OCI-LY7 (cell line): ENCODE results near the gene CWC27. TPM values are rescaled to one million over a fixed set of nuclear protein-coding genes. Genes with fewer than 3 reads are reported as not detected.

Experiments
- BruUV-seq: library from RNA; stranded (reverse); fragments of 400-500 nt; replicated peaks from 2 replicates; lab custom pipeline; 2021; lab: Mats Ljungman, UMichigan
- CTCF ChIA-PET: fragments of 300-600 bp; sonication (Branson Sonifier 250); formaldehyde crosslinking; loops from one replicate; lab custom pipeline; 2022; ENCODE audit warnings: antibody characterized with exemption; ENCODE audit not compliant: unreplicated experiment; lab: Charles Lee
- POLR2A ChIA-PET: fragments of 300-600 bp; sonication (Branson Sonifier 250); formaldehyde crosslinking; loops from one replicate; lab custom pipeline; 2022; ENCODE audit warnings: antibody characterized with exemption; lab: Charles Lee
- DNase-seq: peaks from one replicate; pipeline ENCODE4 v3.0.0-alpha.2; 2015; ENCODE audit warnings: low spot score
- H2AFZ ChIP-seq: fragments of 200-600 bp; sonication (generic), shearing (Covaris generic); 2 replicates; pipeline ENCODE4 v1.6.1; 2014; ENCODE audit warnings: mild to moderate bottlenecking, antibody characterized with exemption, low read length, moderate library complexity
- H3K27ac ChIP-seq: fragments of 200-600 bp; sonication (generic); 2 replicates; pipeline ENCODE4 v1.5.1; 2014; ENCODE audit warnings: mixed run types, low read depth, mild to moderate bottlenecking, moderate library complexity, low read length, inconsistent platforms; ENCODE audit not compliant: poor library complexity, severe bottlenecking
- H3K36me3 ChIP-seq: fragments of 200-600 bp; sonication (generic); 2 replicates; pipeline ENCODE4 v1.6.1; 2014; ENCODE audit warnings: mild to moderate bottlenecking, antibody characterized with exemption, low read length, moderate library complexity, mixed read lengths; ENCODE audit not compliant: insufficient read depth
- H3K4me1 ChIP-seq: fragments of 200-600 bp; sonication (generic); 2 replicates; pipeline ENCODE4 v1.5.1; 2014; ENCODE audit warnings: mild to moderate bottlenecking, low read length; ENCODE audit not compliant: insufficient read depth, poor library complexity, severe bottlenecking
- H3K4me2 ChIP-seq: fragments of 200-600 bp; sonication (generic); 2 replicates; pipeline ENCODE4 v1.6.1; 2014; ENCODE audit warnings: mild to moderate bottlenecking, low read length
- H3K4me3 ChIP-seq: fragments of 200-600 bp; sonication (generic); 2 replicates; pipeline ENCODE4 v1.5.1; 2014; ENCODE audit warnings: mild to moderate bottlenecking, low read depth, low read length; ENCODE audit not compliant: poor library complexity, severe bottlenecking
- H3K79me2 ChIP-seq: fragments of 200-600 bp; sonication (generic); 2 replicates; pipeline ENCODE4 v1.6.1; 2016; ENCODE audit warnings: low read depth, mild to moderate bottlenecking, low read length, moderate library complexity, mixed read lengths; ENCODE audit not compliant: insufficient read depth
- H3K9me2 ChIP-seq: fragments of 200-600 bp; sonication (generic); 2 replicates; pipeline ENCODE4 v1.6.1; 2016; ENCODE audit warnings: mild to moderate bottlenecking, low read length, mixed read lengths; ENCODE audit not compliant: insufficient read depth
- H3K9me3 ChIP-seq: fragments of 200-600 bp; sonication (generic); 2 replicates; pipeline ENCODE4 v1.6.1; 2014; ENCODE audit warnings: mild to moderate bottlenecking, mixed run types, low read length, mixed read lengths
- H4K20me1 ChIP-seq: fragments of 200-600 bp; sonication (generic); 2 replicates; pipeline ENCODE4 v1.6.1; 2014; ENCODE audit warnings: mild to moderate bottlenecking, antibody characterized with exemption, low read length, moderate library complexity, mixed read lengths; ENCODE audit not compliant: insufficient read depth
- EZH2phosphoT487 ChIP-seq: fragments of 200-600 bp; sonication (generic); IDR thresholded peaks from 2 replicates; pipeline ENCODE4 v1.6.1; 2018; ENCODE audit warnings: low read depth, borderline replicate concordance, mild to moderate bottlenecking, mixed run types, antibody characterized with exemption, low read length, moderate library complexity, mixed read lengths
- intact Hi-C: fragments of 100-400 bp; cut with micrococcal nuclease; formaldehyde crosslinking; loops from one replicate; pipeline ENCODE4 v1.10.0; 2022; ENCODE audit not compliant: unreplicated experiment
- total RNA-seq, 2 experiments: library from RNA; depleted of rRNA in 1 of 2; stranded (reverse); fragments of >200 nt in 1 of 2; shearing (Covaris generic) in 1 of 2; gene quantifications; 2 replicates each; pipeline ENCODE4 v1.2.3, GENCODE V29; 2014 to 2022
- TF ChIP-seq, protein P1 (sequence below): fragments of 200-600 bp; sonication (generic); conservative IDR thresholded peaks from 2 replicates; pipeline ENCODE4 v1.5.1; 2014; ENCODE audit warnings: mild to moderate bottlenecking, antibody characterized with exemption, low read length, moderate library complexity, mixed read lengths

The CWC27 gene
- total RNA-seq, 2 experiments from 2014 or later = 15.4 to 33.1 TPM

DNA sequence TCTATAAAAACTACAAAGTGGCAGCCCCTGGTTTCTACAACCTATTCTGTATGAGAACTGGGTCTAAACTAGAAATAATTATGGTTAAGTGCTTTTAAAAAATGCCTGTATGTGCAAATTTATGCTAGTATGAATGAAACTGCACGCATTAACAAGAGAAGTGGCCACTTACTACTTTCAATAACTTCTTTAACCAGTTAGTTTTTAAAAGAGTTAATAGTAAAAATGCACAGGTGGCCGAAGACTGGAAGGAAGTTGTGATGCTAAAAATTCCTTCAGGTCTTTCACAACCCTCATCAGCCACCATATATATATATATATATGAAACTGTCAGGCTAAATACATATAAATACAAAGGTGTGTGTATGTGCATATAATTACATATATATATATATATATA, 41.6 kb upstream of the CWC27 start:
- DNase-seq = no peak
- ChIA-PET CTCF (no interaction called here), POLR2A (interaction anchor here (0.7 kb wide), 1 partner anchor 12 kb away, joined by 4 read pairs; no protein-coding TSS in a partner anchor)
- intact Hi-C loops = no loop called here
- Histone ChIP-seq H3K9me3 (no peaks in the 10 kb centered on the region), H3K4me3 (no peak overlapping the region), H3K79me2 (no peaks in the 10 kb centered on the region), H3K4me1 (no peaks in the 10 kb centered on the region), H3K27ac (no peak overlapping the region), H3K9me2 (no peaks in the 10 kb centered on the region), H2AFZ (no peak overlapping the region), H4K20me1 (no peaks in the 10 kb centered on the region), H3K36me3 (peaks cover 14% of the 10 kb centered on the region), H3K4me2 (no peak overlapping the region)
- TF ChIP-seq, protein P1, sequence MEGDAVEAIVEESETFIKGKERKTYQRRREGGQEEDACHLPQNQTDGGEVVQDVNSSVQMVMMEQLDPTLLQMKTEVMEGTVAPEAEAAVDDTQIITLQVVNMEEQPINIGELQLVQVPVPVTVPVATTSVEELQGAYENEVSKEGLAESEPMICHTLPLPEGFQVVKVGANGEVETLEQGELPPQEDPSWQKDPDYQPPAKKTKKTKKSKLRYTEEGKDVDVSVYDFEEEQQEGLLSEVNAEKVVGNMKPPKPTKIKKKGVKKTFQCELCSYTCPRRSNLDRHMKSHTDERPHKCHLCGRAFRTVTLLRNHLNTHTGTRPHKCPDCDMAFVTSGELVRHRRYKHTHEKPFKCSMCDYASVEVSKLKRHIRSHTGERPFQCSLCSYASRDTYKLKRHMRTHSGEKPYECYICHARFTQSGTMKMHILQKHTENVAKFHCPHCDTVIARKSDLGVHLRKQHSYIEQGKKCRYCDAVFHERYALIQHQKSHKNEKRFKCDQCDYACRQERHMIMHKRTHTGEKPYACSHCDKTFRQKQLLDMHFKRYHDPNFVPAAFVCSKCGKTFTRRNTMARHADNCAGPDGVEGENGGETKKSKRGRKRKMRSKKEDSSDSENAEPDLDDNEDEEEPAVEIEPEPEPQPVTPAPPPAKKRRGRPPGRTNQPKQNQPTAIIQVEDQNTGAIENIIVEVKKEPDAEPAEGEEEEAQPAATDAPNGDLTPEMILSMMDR = no peak
- TF ChIP-seq EZH2phosphoT487 = no peak
- no TSS peak for BruUV-seq

DNA sequence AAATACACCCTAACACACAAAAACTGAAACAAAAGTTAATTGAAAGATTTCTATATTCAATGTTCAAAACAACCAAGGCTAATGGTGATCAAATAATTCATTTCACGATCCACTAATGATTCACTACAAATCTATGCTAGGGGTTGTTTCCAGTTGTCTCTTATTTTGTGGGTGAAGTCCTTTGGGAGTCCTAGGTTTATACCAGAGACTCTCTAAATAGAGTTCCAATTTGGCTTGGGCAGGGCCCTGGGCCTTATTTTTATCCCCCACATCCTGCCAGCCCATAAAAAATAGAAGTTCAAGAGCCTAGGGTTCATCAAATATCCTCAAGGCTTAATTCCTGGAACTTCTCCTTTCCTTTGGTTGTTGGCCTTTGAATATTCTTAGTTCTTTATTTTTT, 26.3 kb upstream of the CWC27 start:
- ChIA-PET POLR2A (interaction anchor here (0.6 kb wide), 1 partner anchor 38 kb away, joined by 3 read pairs; no protein-coding TSS in a partner anchor), CTCF (no interaction called here)
- intact Hi-C loops = no loop called here
- no peaks in the 10 kb centered on the region for H3K4me1 ChIP-seq
- no peak overlapping the region for H3K4me2 ChIP-seq
- H3K9me2 ChIP-seq = no peaks in the 10 kb centered on the region
- H3K27ac ChIP-seq = no peak overlapping the region
- no peak overlapping the region for H2AFZ ChIP-seq
- no peak for TF ChIP-seq EZH2phosphoT487
- TF ChIP-seq, protein P1 = no peak
- no peak for DNase-seq
- no peak overlapping the region for H3K4me3 ChIP-seq
- no TSS peak for BruUV-seq
- no peaks in the 10 kb centered on the region for H3K9me3 ChIP-seq
- H4K20me1 ChIP-seq = no peaks in the 10 kb centered on the region
- no peaks in the 10 kb centered on the region for H3K79me2 ChIP-seq
- peaks cover 31% of the 10 kb centered on the region for H3K36me3 ChIP-seq

DNA sequence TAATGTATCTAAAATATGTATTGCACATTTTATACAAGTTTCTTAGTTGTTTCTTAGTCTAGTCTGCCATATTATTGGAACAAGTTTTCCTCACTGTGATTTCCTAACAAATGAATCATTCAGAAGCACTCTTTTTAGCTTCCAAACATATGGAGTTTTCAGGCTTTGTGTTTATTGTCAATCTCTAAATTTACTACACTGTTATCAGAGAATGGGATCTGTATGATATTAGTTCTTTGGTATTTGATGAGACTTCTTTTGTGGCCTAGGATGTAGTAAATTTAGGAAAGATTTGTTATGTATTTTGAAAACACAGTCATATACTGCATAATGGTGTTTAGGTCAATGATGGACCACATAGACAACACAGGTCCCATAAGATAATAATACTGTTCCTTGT, 25.9 kb upstream of the CWC27 start:
- no TSS peak for BruUV-seq
- no peaks in the 10 kb centered on the region for H4K20me1 ChIP-seq
- intact Hi-C loops = no loop called here
- H3K4me2 ChIP-seq = no peak overlapping the region
- ChIA-PET POLR2A (interaction anchor here (0.6 kb wide), 1 partner anchor 39 kb away, joined by 3 read pairs; no protein-coding TSS in a partner anchor), CTCF (no interaction called here)
- H3K79me2 ChIP-seq = no peaks in the 10 kb centered on the region
- TF ChIP-seq EZH2phosphoT487 = no peak
- TF ChIP-seq, protein P1 = no peak
- no peaks in the 10 kb centered on the region for H3K9me3 ChIP-seq
- H3K9me2 ChIP-seq = no peaks in the 10 kb centered on the region
- DNase-seq = no peak
- H2AFZ ChIP-seq = no peak overlapping the region
- no peak overlapping the region for H3K4me3 ChIP-seq
- peaks cover 29% of the 10 kb centered on the region for H3K36me3 ChIP-seq
- H3K4me1 ChIP-seq = no peaks in the 10 kb centered on the region
- no peak overlapping the region for H3K27ac ChIP-seq
